Testis (tissue), 2 donors: ENCODE measurements around the gene JUP.

ENCODE experiments used
- CTCF ChIP-seq, 3 experiments: fragments of 450-650 bp in 2 of 3; fragments of 200-600 bp in 1 of 3; sonication (generic) in 1 of 3; IDR thresholded peaks; one replicate each; pipeline ENCODE4 v1.5.1; 2016 to 2019; ENCODE audit warnings: antibody characterized with exemption in 3 of 3, mild to moderate bottlenecking in 2 of 3, moderate library complexity in 1 of 3
- POLR2A ChIP-seq: fragments of 450-650 bp; IDR thresholded peaks from one replicate; pipeline ENCODE4 v1.6.1; 2017; ENCODE audit warnings: antibody characterized with exemption, mild to moderate bottlenecking, moderate library complexity

GRCh38 chr17:41767324-41768042 lies 19.0 kb downstream of the JUP start:
- no peak for TF ChIP-seq POLR2A
- TF ChIP-seq CTCF (IDR thresholded peaks at IDR 0.05), result no peak
